HS-27A (cell line): ENCODE measurements around the gene FGF22.
"Not testable (repeated sequence)": the region's sequence is repeated elsewhere in the genome, so short reads cannot be mapped to it uniquely, and the experiment has no call there.

ENCODE experiments used
- DNase-seq: peaks from one replicate; pipeline ENCODE4 v3.0.0-alpha.2; 2012; ENCODE audit warnings: low read depth, missing footprints

The FGF22 gene

DNA sequence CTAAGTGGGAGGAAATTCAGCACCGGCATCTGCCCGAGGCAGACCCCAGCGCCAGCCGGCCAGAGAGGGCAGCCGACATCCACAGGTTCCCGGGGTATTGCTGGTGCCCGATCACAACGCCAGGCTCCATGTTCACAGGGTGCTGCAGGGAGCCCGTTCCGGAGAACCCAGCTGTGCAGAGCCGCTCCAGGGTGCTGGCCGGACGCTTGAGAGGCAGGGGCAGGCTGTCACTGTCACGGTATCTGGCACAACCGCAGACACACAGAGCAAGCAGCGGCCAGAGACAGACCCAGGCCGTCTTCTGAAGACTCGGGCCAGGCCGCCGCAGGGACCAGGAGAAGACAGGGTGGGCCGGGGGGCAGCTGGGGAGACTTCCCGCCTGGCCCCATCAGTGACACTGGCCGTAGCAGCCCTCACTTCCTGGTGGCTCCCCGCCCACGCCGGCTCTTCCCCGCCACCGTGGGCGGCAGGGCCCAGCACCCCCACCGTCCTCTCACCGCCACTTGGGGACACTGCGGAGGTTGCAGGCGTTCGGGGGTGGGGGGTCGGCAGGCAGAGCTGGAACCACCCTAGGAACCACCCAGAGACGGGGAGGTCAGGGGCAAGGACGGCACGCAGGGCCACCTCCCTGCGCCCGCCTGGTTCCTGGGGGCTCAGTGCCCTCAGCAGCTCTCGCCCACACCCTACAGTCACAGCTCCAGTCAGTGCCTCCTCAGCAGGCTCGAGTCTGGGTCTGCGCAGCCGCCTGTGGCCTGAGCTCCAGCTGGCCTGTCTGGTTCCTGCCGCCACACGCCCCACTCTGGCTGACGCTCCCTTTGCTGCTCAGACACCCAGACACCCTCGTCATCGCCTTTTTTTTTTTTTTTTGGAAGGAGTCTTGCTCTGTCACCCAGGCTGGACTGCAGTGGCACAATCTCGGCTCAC is 19.5 kb downstream of the FGF22 start:
- DNase-seq = no peak

DNA sequence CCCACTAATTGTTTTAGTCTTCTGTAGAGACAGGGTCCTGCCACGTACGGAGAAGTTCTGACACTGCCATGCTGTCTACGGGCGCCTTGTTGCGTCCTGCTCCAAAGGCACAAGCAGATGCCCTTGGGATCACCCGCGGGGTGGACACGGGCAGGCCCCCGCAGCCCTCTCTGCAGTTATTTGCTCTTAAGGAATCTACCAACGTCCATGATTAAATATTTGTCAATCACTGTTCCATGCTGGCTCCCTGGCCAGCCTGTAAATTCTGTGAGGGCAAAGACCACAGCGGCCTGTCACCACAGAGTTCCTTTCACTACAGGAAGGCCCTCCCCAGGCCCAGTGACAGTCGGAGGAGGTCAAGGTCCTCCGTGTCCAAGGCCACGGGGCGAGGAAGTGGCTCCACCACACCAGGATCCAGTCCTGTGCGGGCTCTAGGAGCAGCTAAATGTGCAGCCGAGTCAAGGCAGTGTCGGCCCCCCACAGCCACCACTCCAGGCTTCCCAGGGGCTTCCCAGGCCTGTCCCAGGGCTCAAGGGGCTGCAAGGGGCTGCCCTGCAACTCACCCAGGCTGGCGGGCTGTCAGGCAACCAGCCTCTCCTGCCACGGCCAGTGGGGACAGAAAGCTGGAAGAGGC is 21.2 kb downstream of the FGF22 start:
- DNase-seq = no peak

DNA sequence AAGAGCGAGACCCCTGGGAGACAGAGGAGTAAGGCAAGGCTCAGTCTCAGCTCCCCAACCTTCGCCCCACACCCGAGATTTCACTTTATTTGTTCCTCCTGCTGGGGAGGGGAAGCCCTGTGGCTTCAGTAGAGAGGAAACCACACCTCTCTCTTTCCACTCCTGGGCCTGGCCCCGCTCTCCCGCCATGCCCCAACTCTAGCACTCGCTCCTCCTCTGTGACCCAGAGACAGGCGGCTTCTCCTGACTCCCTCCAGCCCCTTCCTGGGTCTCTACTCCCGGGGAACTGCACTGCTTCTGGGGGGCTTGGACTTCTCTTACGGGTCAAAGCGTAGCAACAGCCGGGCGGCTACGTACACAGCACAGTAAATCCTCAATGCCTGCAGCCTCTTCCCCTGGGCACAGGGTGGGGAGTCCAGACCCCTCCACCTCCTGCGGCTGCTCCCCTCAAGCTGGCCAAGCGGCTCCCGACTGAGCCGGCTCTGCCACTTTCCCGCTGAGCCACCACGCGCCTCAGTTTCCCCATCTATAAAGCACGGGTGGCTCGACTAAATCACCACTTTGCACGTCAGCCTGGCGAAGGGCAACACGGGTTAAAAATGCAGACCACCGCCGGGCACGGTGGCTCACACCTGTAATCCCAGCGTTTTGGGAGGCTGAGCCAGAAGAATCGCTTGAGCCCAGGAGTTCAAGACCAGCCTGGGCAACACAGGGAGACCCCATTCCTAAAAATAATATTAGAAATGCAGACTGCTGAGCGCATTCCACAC is 21.9 kb downstream of the FGF22 start:
- no peak for DNase-seq

DNA sequence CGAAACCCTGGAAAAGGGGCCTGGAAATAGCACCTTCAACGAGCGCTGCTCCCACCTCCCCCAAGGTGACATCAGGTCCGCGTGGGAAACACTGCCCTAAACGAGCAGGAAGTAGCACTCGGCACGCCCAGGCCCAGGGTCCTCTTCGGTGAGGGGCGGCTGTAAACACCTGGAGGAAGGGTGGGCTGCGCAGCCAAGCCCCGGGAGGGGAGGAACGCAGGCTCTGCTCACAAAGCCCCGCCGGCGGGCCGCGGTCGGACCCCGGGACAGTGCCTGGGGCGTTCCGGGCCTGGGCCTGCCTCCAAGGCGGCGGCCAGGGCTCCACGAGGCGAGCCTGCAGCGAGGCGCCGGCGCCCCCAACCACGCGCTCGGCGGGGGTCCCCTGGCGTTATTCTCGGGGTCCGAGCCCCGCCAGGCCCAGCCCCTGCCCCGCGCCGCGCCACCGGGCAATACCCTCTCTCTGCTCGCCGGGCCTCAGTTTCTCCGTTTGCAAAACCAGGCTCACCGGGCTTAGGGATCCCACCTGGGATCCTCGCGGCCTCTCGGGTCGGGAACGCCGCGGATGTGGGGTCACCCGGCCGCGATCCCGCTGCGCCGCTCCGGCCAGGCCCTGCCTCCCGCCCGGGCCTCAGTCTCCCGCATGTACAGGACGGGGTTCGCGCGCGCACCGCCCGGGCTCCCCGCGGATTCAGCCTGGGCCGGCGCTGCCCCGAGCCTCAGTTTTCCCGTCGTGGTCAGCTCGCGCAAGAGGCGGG is 22.7 kb downstream of the FGF22 start:
- no peak for DNase-seq

DNA sequence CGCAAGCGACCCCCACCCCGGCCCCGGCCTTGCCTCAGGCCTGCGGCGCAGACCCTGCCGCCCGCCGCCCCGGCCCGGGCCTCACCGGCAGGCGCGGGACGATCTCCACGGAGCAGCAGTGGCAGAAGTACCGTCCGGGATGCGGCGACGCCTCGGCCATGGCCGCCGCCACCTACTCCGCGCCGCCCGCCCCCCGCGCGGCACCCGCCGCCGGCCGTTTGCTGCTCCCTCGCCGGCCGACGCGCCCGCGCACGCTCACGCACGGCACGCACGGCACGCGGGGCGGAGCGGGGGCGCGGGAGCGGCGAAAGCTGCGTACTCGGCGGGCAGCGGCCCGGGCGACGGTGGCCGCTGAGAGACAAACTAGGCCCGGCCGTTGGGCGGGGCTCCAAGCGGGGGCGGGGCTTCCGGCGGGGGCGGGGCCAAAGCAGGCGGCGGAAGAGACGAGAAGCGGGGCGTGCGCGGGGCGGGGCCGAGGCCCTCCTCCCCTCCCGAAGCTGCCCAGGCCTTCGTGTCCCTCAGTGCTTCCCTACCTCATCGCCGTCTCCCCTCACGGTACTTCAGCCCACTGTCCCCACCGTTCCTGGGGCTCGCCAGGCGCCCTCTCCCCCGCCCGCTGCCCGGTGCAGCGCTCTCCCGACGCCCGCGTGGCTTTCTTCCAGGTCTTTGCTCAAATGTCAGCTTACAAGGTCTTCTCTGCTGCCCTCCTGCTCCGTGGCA is 23.4 kb downstream of the FGF22 start, which contains the start of gene RNF126:
Gene RNF126 (minus strand): TSS at position 253 of the 720 bp plus-strand sequence. CDS start 93 bp downstream, at position 160.
- no peak for DNase-seq

DNA sequence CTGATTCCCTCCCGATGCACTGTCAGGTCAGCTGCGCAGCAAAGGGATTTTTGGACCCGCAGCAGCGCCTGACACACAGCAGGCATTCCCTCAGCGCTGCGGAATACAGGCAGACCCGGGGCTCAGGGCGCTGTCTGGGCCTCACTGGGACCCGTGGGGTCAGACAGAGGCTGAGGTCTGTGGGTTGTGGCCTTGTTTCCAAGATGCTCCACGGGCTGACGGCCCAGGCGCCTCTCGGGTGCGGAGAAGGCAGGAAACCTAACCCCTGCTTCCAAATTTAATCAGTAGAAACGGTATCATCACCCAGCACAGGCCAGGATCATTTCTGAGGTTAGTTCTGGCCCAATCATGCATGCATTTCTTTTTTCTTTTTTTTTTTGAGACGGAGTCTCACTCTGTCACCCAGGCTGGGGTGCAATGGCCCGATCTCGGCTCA is 24.0 kb downstream of the FGF22 start:
- DNase-seq = no peak

DNA sequence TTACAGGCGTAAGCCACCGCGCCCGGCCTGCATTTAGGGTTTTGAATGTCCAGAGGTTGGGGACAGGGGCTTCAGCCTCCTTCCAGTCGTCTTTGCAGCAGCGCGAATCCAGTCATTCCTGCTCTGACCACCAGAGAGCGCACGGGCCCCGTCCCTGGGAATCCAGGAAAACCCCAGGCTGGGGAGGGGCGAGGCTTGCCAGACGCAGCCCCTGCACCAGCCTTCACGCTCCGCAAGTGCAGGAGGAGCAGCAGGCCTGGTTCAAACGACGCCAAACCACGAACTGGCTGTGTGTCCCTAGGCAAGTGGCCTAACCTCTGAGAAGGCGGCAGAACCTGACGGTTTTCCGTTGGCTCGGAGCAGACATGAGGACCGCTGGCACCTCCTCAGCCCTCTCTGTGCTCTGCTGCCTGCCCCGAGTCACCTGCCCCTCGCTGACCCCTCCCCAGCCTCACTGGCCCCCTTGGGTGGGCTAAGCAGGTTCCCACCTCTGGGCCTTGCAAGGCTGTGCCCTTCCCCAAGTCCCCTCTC is 25.3 kb downstream of the FGF22 start:
- no peak for DNase-seq

- not testable (repeated sequence) for DNase-seq
Measured at GRCh38 chr19:666985-667573, 27.4 kb downstream of the FGF22 start.

DNA sequence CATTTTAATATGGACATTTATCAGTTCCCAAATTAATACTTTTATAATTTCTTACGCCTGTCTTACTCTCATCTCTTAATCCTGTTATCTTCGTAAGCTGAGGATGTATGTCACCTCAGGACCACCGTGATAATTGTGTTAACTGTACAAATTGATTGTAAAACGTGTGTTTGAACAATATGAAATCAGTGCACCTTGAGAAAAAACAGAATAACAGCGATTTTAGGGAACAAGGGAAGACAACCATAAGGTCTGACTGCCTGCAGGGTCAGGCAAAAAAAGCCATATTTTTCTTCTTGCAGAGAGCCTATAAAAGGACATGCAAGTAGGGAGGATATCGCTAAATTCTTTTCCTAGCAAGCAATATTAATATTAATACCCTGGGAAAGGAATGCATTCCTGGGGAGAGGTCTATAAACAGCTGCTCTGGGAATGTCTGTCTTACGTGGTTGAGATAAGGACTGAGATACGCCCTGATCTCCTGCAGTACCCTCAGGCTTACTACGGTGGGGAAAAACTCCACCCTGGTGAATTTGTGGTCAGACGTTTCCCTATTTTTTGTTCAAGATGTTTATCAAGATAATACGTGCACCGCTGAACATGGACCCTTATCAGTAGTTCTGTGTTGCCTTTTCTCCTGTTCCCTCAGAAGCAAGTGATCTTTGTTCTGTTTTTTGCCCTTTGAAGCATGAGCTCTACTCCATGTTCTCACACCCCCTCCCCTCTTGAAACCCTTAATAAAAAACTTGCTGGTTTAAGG is 29.2 kb downstream of the FGF22 start:
- not testable (repeated sequence) for DNase-seq

GRCh38 chr19:670609-671075 is 31.0 kb downstream of the FGF22 start:
- no peak for DNase-seq

- no peak for DNase-seq
Measured at GRCh38 chr19:674282-675151, 34.8 kb downstream of the FGF22 start.

DNA sequence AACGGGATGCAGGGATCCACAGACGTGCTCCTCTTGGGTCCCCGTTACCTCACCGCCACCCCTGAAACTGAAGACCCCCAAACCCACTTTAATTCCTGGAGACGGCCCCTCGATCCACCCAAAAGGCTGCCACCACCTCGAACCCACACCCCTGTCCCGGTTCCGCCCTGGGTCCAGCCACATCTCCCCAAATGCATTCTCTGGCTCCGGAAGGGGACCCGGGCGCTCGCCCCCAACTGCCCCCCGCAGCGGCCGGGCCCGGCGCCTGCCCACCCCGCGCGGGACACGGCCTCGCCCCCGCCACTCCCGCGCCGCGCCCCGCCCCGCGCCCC is 36.3 kb downstream of the FGF22 start:
- DNase-seq = no peak

GRCh38 chr19:676339-677105 is 36.8 kb downstream of the FGF22 start, which contains the start of gene FSTL3:
TSS of gene FSTL3 (plus strand) at chr19:676392. CDS start at chr19:676424, 32 bp downstream.
- DNase-seq = no peak

- peak; percentile 73 for DNase-seq
Measured at GRCh38 chr19:677201-677600, 37.5 kb downstream of the FGF22 start.

- no peak for DNase-seq
Measured at GRCh38 chr19:677601-678436, 38.1 kb downstream of the FGF22 start.

- no peak for DNase-seq
Measured at GRCh38 chr19:678791-679388, 39.2 kb downstream of the FGF22 start.
